HepG2 (cell line): ENCODE data around the gene NFX1.

Experiments used
- ATRX ChIP-seq: sonication (generic); formaldehyde crosslinking; IDR thresholded peaks from 2 replicates; pipeline ENCODE4 v1.4.0; 2020; ENCODE audit warnings: missing genetic modification reagents, borderline replicate concordance
- NR2F1 ChIP-seq, 2 experiments: fragments of 450-650 bp in 1 of 2; formaldehyde crosslinking in 1 of 2; IDR thresholded peaks; 2 replicates each; pipeline versions ENCODE4 v1.5.0 to v1.6.1; 2016 to 2020; ENCODE audit warnings: mild to moderate bottlenecking in 1 of 2, missing compliant biosample characterization in 1 of 2, missing genetic modification reagents in 1 of 2, moderate library complexity in 1 of 2
- ZBTB7A ChIP-seq: sonication (generic); formaldehyde crosslinking; IDR thresholded peaks from 2 replicates; pipeline ENCODE4 v1.8.0; 2022; ENCODE audit warnings: mild to moderate bottlenecking, missing genetic modification reagents
- TF ChIP-seq, protein P1 (sequence below): sonication (generic); formaldehyde crosslinking; IDR thresholded peaks from 2 replicates; pipeline ENCODE4 v1.8.0; 2022; ENCODE audit warnings: missing genetic modification reagents, mild to moderate bottlenecking, moderate library complexity, borderline replicate concordance
- TF ChIP-seq, protein P2 (sequence below): sonication (generic); formaldehyde crosslinking; IDR thresholded peaks from 2 replicates; pipeline ENCODE4 v1.4.0; 2020; ENCODE audit warnings: mild to moderate bottlenecking, missing genetic modification reagents

DNA sequence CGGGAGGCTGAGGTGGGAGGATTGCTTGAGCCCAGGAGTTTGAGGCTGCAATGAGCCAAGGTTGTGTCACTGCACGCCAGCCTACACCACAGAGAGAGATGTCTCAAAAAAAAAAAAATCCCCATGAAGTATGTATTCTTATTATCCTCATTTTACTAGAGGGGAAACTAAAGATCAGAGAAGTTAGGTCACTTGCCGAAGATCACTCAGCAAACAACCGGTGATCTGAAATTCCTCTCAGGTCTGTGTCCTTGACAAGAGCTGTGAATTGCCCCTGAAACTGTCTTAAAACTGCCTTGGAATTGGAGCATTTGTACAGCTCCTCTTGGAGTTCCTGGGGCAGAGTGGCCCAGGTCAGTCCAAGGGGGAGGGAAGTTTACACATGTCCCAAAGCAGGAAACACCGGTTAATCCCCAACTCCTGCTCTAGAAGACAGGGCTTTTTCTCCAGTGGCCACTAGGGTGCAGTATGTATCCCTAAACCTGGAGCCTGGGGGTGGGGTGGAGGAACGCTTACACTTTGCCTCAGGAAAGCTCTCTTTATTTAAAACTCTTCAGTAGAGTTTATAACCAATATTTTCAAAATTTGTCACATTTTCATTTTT, 84.4 kb downstream of the NFX1 start:
- TF ChIP-seq ZBTB7A (CRISPR knock-in tag): no peak
- no peak for TF ChIP-seq ATRX (CRISPR knock-in tag)
- TF ChIP-seq, protein P1, sequence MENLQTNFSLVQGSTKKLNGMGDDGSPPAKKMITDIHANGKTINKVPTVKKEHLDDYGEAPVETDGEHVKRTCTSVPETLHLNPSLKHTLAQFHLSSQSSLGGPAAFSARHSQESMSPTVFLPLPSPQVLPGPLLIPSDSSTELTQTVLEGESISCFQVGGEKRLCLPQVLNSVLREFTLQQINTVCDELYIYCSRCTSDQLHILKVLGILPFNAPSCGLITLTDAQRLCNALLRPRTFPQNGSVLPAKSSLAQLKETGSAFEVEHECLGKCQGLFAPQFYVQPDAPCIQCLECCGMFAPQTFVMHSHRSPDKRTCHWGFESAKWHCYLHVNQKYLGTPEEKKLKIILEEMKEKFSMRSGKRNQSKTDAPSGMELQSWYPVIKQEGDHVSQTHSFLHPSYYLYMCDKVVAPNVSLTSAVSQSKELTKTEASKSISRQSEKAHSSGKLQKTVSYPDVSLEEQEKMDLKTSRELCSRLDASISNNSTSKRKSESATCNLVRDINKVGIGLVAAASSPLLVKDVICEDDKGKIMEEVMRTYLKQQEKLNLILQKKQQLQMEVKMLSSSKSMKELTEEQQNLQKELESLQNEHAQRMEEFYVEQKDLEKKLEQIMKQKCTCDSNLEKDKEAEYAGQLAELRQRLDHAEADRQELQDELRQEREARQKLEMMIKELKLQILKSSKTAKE (CRISPR knock-in tag): no peak
- TF ChIP-seq, protein P2, sequence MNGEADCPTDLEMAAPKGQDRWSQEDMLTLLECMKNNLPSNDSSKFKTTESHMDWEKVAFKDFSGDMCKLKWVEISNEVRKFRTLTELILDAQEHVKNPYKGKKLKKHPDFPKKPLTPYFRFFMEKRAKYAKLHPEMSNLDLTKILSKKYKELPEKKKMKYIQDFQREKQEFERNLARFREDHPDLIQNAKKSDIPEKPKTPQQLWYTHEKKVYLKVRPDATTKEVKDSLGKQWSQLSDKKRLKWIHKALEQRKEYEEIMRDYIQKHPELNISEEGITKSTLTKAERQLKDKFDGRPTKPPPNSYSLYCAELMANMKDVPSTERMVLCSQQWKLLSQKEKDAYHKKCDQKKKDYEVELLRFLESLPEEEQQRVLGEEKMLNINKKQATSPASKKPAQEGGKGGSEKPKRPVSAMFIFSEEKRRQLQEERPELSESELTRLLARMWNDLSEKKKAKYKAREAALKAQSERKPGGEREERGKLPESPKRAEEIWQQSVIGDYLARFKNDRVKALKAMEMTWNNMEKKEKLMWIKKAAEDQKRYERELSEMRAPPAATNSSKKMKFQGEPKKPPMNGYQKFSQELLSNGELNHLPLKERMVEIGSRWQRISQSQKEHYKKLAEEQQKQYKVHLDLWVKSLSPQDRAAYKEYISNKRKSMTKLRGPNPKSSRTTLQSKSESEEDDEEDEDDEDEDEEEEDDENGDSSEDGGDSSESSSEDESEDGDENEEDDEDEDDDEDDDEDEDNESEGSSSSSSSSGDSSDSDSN (CRISPR knock-in tag): no peak
- TF ChIP-seq NR2F1 (CRISPR knock-in tag; IDR thresholded peaks at IDR 0.05): no peak
